Jurkat, Clone E6-1 (cell line): ENCODE measurements around the gene TNIP2.
"Not testable (repeated sequence)": the region's sequence is repeated elsewhere in the genome, so short reads cannot be mapped to it uniquely, and the experiment has no call there.

Experiments used
- DNase-seq: peaks from one replicate; pipeline ENCODE4 v3.0.0-alpha.2; 2011; ENCODE audit warnings: low read depth, low spot score
- H3K4me3 ChIP-seq: 2 replicates; pipeline ENCODE4 v1.5.1; 2011; ENCODE audit warnings: mild to moderate bottlenecking, low read length, control low read depth, moderate library complexity

TNIP2 gene

GRCh38 chr4:2783790-2784189 lies 27.7 kb upstream of the TNIP2 start:
- DNase-seq = no peak

GRCh38 chr4:2781911-2782310 lies 25.8 kb upstream of the TNIP2 start:
- DNase-seq = no peak
- H3K4me3 ChIP-seq = no peak overlapping the region

More at GRCh38 chr4:2783790-2784189, 27.7 kb upstream of the TNIP2 start:
- H3K4me3 ChIP-seq = no peak overlapping the region

- DNase-seq, H3K4me3 ChIP-seq: not testable (repeated sequence)
Observed at GRCh38 chr4:2780643-2781042, 24.5 kb upstream of the TNIP2 start.

- no peak for DNase-seq
- H3K4me3 ChIP-seq = no peak overlapping the region
Observed at GRCh38 chr4:2771264-2771663, 15.1 kb upstream of the TNIP2 start.

- H3K4me3 ChIP-seq = no peak overlapping the region
- no peak for DNase-seq
Observed at GRCh38 chr4:2768921-2769336, 12.8 kb upstream of the TNIP2 start.

- no peak overlapping the region for H3K4me3 ChIP-seq
- no peak for DNase-seq
Observed at GRCh38 chr4:2768124-2768523, 12.0 kb upstream of the TNIP2 start.

- no peak overlapping the region for H3K4me3 ChIP-seq
- no peak for DNase-seq
Observed at GRCh38 chr4:2767705-2768074, 11.6 kb upstream of the TNIP2 start.

- H3K4me3 ChIP-seq = no peak overlapping the region
- no peak for DNase-seq
Observed at GRCh38 chr4:2767046-2767704, 11.0 kb upstream of the TNIP2 start.

- H3K4me3 ChIP-seq = no peak overlapping the region
- DNase-seq = no peak
Observed at GRCh38 chr4:2765832-2766526, 9.8 kb upstream of the TNIP2 start.

GRCh38 chr4:2763511-2763967 lies 7.4 kb upstream of the TNIP2 start:
- DNase-seq = no peak
- H3K4me3 ChIP-seq = no peak overlapping the region

GRCh38 chr4:2762486-2763370 lies 6.6 kb upstream of the TNIP2 start:
- not testable (repeated sequence) for H3K4me3 ChIP-seq, DNase-seq

- no peak overlapping the region for H3K4me3 ChIP-seq
- DNase-seq = no peak
Observed at GRCh38 chr4:2762048-2762447, 5.9 kb upstream of the TNIP2 start.

GRCh38 chr4:2761035-2761923 lies 5.1 kb upstream of the TNIP2 start:
- no peak overlapping the region for H3K4me3 ChIP-seq
- no peak for DNase-seq

- no peak for DNase-seq
- H3K4me3 ChIP-seq = no peak overlapping the region
Observed at GRCh38 chr4:2757426-2757825, 1.3 kb upstream of the TNIP2 start.

- H3K4me3 ChIP-seq = peak overlapping the region; percentile 59
Observed at GRCh38 chr4:2756691-2757350, 685 bp upstream of the TNIP2 start.

GRCh38 chr4:2754848-2755819 lies 1.0 kb downstream of the TNIP2 start:
- no peak for DNase-seq
- H3K4me3 ChIP-seq = peak overlapping the region; percentile 78

More at GRCh38 chr4:2756691-2757350, 685 bp upstream of the TNIP2 start:
- no peak for DNase-seq

- no peak for DNase-seq
- no peak overlapping the region for H3K4me3 ChIP-seq
Observed at GRCh38 chr4:2753436-2753835, 2.7 kb downstream of the TNIP2 start.
